Body of pancreas (tissue), 4 donors: ENCODE data around the gene TSPO2. TPM values are rescaled to one million over a fixed set of nuclear protein-coding genes. Genes with fewer than 3 reads are reported as not detected.

ENCODE experiments used
- ATAC-seq: fragments of 150-250 bp; one replicate; pipeline ENCODE4 v1.9.1; 2016
- DNase-seq, 4 donors: peaks; one replicate each; pipeline ENCODE4 v3.0.0-alpha.2; 2019
- H3K27ac ChIP-seq, 4 donors: fragments of 200-600 bp; sonication (generic); 1 replicate in 3 of 4; 2 replicates in 1 of 4; pipeline versions ENCODE4 v1.5.1 to v1.6.1; 2016 to 2019; ENCODE audit warnings: mild to moderate bottlenecking in 1 of 4, mixed read lengths in 1 of 4, moderate library complexity in 1 of 4
- H3K27me3 ChIP-seq, 2 donors: fragments of 200-600 bp; sonication (generic); one replicate each; pipeline ENCODE4 v1.6.0; 2016; ENCODE audit warnings: mild to moderate bottlenecking in 1 of 2
- H3K36me3 ChIP-seq, 2 donors: fragments of 200-600 bp; sonication (generic); replicated peaks in 1 of 2; 2 replicates each; pipeline ENCODE4 v1.5.1; 2016; ENCODE audit warnings: low read depth in 2 of 2; ENCODE audit not compliant: insufficient read depth in 1 of 2
- H3K4me1 ChIP-seq: fragments of 200-600 bp; sonication (generic); one replicate; pipeline ENCODE4 v1.6.0; 2016
- H3K4me3 ChIP-seq, 2 donors: fragments of 200-600 bp; sonication (generic); 1 replicate in 1 of 2; 2 replicates in 1 of 2; pipeline ENCODE4 v1.5.1; 2016 to 2019
- H3K9me3 ChIP-seq, 3 donors: fragments of 200-600 bp; sonication (generic); 1 replicate in 2 of 3; 2 replicates in 1 of 3; pipeline ENCODE4 v1.5.1; 2016
- CTCF ChIP-seq, 7 experiments: fragments of 450-650 bp in 4 of 7; fragments of 200-600 bp in 3 of 7; sonication (generic) in 3 of 7; IDR thresholded peaks; one replicate each; pipeline ENCODE4 v1.5.1; 2016 to 2019; ENCODE audit warnings: antibody characterized with exemption in 7 of 7
- POLR2A ChIP-seq, 3 donors: fragments of 450-650 bp; IDR thresholded peaks; one replicate each; pipeline ENCODE4 v1.6.1; 2016; ENCODE audit warnings: antibody characterized with exemption in 3 of 3, mild to moderate bottlenecking in 2 of 3
- WGBS, 2 donors: methylation state at CpG; one replicate each; pipeline ENCODE4 v1.1.5; 2017; 5-methylcytosine and 5-hydroxymethylcytosine counted together
- intact Hi-C: fragments of 100-400 bp; cut with DNase I; formaldehyde crosslinking; loops from one replicate; pipeline ENCODE4 v1.15.1; 2023
- total RNA-seq, 2 donors: library from RNA; depleted of rRNA; stranded (reverse); fragments of >200 nt; gene quantifications; one replicate each; pipeline ENCODE4 v1.1.0, GENCODE V29; 2016

The TSPO2 gene
- total RNA-seq, 2 donors from 2014 or later, result not detected

- Histone ChIP-seq H3K36me3 (no peaks in the 10 kb centered on the region), H3K9me3 (no peaks in the 10 kb centered on the region), H3K4me1 (peaks cover 76% of the 10 kb centered on the region), H3K27ac (peak within 1 kb of the TSS; percentile 81 to 90 (median 86)), H3K4me3 (peak within 1 kb of the TSS in 1 of 2 donors; percentile 4), H3K27me3 (no peaks in the 10 kb centered on the region)
- 46 to 58% methylated on average over 7 to 10 of the region's 10 CpGs for WGBS, 2 donors
- DNase-seq (peak; percentile 82 to 83 (median 82)), ATAC-seq (peak; percentile 75)
- TF ChIP-seq CTCF (IDR thresholded peaks at IDR 0.05) (peak; percentile 70 to 94 (median 90)), POLR2A (IDR thresholded peaks at IDR 0.05) (peak in 2 of 3 donors; percentile 33 to 50)
- intact Hi-C loops, result no loop called here
Observed at GRCh38 chr6:41039060-41039998, 2.9 kb upstream of the TSPO2 start, which contains the start of gene UNC5CL. UNC5CL (minus strand) TSS chr6:41039221; CDS start chr6:41035074, 4,147 bp downstream.

GRCh38 chr6:41040101-41040939 is 1.9 kb upstream of the TSPO2 start:
- ATAC-seq, result peak; percentile 83
- Histone ChIP-seq H3K27ac (peak overlapping the region; percentile 81 to 90 (median 86)), H3K36me3 (no peaks in the 10 kb centered on the region), H3K27me3 (no peaks in the 10 kb centered on the region), H3K4me3 (no peak overlapping the region), H3K4me1 (peaks cover 79% of the 10 kb centered on the region), H3K9me3 (no peaks in the 10 kb centered on the region)
- intact Hi-C loops, result no loop called here
- TF ChIP-seq POLR2A (IDR thresholded peaks at IDR 0.05) (no peak), CTCF (IDR thresholded peaks at IDR 0.05) (no peak)
- WGBS, 2 donors, result 18 to 19% methylated on average over 6 of the region's 6 CpGs
- peak; percentile 78 to 93 (median 84) for DNase-seq

- Histone ChIP-seq H3K4me1 (peaks cover 79% of the 10 kb centered on the region), H3K4me3 (no peak overlapping the region), H3K27me3 (no peaks in the 10 kb centered on the region), H3K27ac (peak overlapping the region; percentile 81 to 90 (median 86)), H3K36me3 (no peaks in the 10 kb centered on the region), H3K9me3 (no peaks in the 10 kb centered on the region)
- no peak for DNase-seq
- 65 to 83% methylated on average over 1 of the region's 1 CpG for WGBS, 2 donors
- no peak for ATAC-seq
- intact Hi-C loops, result no loop called here
- TF ChIP-seq CTCF (IDR thresholded peaks at IDR 0.05), result no peak
- no peak for TF ChIP-seq POLR2A (IDR thresholded peaks at IDR 0.05)
Observed at GRCh38 chr6:41040940-41041536, 1.2 kb upstream of the TSPO2 start.

- Histone ChIP-seq H3K9me3 (no peaks in the 10 kb centered on the region), H3K27ac (no peak overlapping the region), H3K4me3 (no peak overlapping the region), H3K36me3 (no peaks in the 10 kb centered on the region), H3K4me1 (peaks cover 70% of the 10 kb centered on the region), H3K27me3 (no peaks in the 10 kb centered on the region)
- DNase-seq (no peak), ATAC-seq (no peak)
- 93 to 94% methylated on average over 3 of the region's 3 CpGs for WGBS, 2 donors
- no peak for TF ChIP-seq POLR2A (IDR thresholded peaks at IDR 0.05)
- TF ChIP-seq CTCF (IDR thresholded peaks at IDR 0.05), result no peak
- intact Hi-C loops, result no loop called here
Observed at GRCh38 chr6:41043151-41043550, 884 bp downstream of the TSPO2 start.
